IPS-15b (cell line): Measurements from ENCODE around the gene COL3A1.

Experiments used
- H3K27me3 ChIP-seq: one replicate; pipeline ENCODE4 v1.6.1; 2013; ENCODE audit warnings: low read length; ENCODE audit not compliant: control insufficient read depth, insufficient read depth
- H3K36me3 ChIP-seq: one replicate; pipeline ENCODE4 v1.6.1; 2013; ENCODE audit warnings: low read length; ENCODE audit not compliant: control insufficient read depth, insufficient read depth
- H3K4me1 ChIP-seq: one replicate; pipeline ENCODE4 v1.6.1; 2013; ENCODE audit warnings: mild to moderate bottlenecking, low read length; ENCODE audit not compliant: control insufficient read depth, insufficient read depth
- H3K4me3 ChIP-seq: one replicate; pipeline ENCODE4 v1.5.1; 2013; ENCODE audit warnings: low read depth, low read length
- H3K9ac ChIP-seq: one replicate; pipeline ENCODE4 v1.6.1; 2013; ENCODE audit warnings: low read depth, mild to moderate bottlenecking, low read length
- H3K9me3 ChIP-seq: one replicate; pipeline ENCODE4 v1.6.1; 2013; ENCODE audit warnings: mild to moderate bottlenecking, low read length; ENCODE audit not compliant: control insufficient read depth, insufficient read depth

The COL3A1 gene

DNA sequence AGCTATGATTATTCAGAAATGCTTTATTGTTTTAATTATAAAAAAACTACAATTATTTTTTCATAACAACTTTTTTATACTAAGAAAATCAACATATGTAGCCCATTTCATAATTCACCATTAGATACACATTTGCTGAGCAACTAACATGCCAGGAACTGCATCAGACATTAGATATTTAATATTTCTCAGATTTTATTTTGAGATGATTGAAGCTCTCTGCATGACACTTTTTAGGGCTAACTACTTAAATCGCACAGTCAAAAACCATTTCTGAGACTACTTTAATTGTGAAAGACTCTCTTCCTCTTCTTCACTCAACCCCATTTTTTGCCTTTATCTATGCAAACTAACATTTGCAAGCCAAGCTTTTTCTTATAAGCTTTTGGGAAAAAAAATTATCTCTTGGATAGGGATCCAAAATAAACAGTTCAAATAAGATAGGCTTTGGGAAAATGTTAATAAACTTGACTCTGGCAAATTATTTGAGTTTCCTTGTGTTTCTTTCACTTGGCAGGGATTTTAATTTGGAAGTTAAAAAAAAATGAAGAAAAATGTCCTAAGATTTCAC is 9.1 kb upstream of the COL3A1 start:
- H3K4me1 ChIP-seq = no peaks in the 10 kb centered on the region
- no peaks in the 10 kb centered on the region for H3K27me3 ChIP-seq
- no peak overlapping the region for H3K9ac ChIP-seq

GRCh38 chr2:188965563-188965962 is 8.6 kb upstream of the COL3A1 start:
- no peaks in the 10 kb centered on the region for H3K27me3 ChIP-seq
- no peaks in the 10 kb centered on the region for H3K36me3 ChIP-seq
- no peak overlapping the region for H3K4me3 ChIP-seq
- H3K9me3 ChIP-seq = no peaks in the 10 kb centered on the region
- H3K4me1 ChIP-seq = no peaks in the 10 kb centered on the region
- H3K9ac ChIP-seq = no peak overlapping the region

More for the DNA sequence above, 9.1 kb upstream of the COL3A1 start:
- Histone ChIP-seq H3K9me3 (no peaks in the 10 kb centered on the region), H3K4me3 (no peak overlapping the region), H3K36me3 (no peaks in the 10 kb centered on the region)

- Histone ChIP-seq H3K4me1 (no peaks in the 10 kb centered on the region), H3K36me3 (no peaks in the 10 kb centered on the region), H3K27me3 (no peaks in the 10 kb centered on the region), H3K4me3 (no peak overlapping the region), H3K9ac (no peak overlapping the region), H3K9me3 (no peaks in the 10 kb centered on the region)
These were observed 8.0 kb upstream of the COL3A1 start for GRCh38 chr2:188966079-188966571.

DNA sequence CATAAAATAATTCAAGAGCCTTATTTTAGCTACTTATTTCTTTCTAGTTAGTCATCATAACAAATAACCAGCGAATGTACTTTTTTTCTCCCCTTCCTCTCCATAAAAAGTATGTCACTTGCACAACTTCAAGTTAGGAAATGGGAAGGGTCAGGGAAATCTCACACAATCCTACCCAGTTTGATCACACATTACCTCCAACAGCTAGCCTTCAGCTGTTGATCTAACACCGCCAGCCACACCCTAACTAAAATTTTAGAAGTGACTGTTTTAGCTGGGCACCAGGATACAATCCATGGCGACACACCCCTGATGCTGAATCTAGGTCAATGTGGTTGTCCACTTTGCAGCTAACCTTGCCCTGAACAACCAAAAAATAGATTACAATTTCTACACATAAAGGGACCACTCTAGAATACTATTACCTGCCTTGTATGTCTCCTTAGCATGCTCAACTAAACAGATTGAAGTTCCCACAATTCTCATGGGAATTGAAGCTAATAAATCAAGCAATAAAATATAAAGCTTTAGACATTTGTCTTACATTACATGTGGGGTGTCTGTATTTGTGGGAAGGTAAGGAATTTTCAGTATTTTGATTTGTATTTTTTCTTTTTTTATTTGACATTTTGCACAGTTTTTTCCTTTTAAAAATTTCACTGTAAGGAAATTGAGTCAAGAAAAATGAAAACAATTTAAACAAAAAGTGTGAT is 7.3 kb upstream of the COL3A1 start:
- H3K4me3 ChIP-seq = no peak overlapping the region
- no peaks in the 10 kb centered on the region for H3K9me3 ChIP-seq
- H3K4me1 ChIP-seq = no peaks in the 10 kb centered on the region
- H3K9ac ChIP-seq = no peak overlapping the region
- H3K27me3 ChIP-seq = no peaks in the 10 kb centered on the region
- H3K36me3 ChIP-seq = no peaks in the 10 kb centered on the region

DNA sequence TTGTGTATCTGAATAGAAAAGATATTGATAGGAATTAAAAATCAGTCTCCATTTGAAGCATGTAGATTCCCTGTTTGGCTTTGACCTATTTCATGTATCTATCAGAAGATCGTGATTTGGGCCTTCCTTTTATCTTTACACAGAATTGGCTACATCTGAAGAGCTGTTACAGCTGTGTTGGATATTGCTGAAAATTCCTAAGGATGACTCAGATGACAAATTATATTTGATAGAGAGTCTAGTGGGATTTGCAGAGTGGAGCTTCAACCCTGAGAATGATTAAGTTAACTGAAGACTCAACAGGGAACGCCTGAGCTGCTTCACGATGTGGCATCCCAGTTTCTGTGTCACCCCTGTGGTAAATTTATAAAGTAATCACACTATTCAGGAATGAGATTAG is 4.9 kb upstream of the COL3A1 start:
- no peaks in the 10 kb centered on the region for H3K9me3 ChIP-seq
- H3K4me3 ChIP-seq = no peak overlapping the region
- H3K9ac ChIP-seq = no peak overlapping the region

GRCh38 chr2:188969651-188970050 is 4.5 kb upstream of the COL3A1 start:
- H3K27me3 ChIP-seq = no peaks in the 10 kb centered on the region
- H3K36me3 ChIP-seq = no peaks in the 10 kb centered on the region
- H3K4me1 ChIP-seq = no peaks in the 10 kb centered on the region
- H3K9me3 ChIP-seq = no peaks in the 10 kb centered on the region
- no peak overlapping the region for H3K9ac ChIP-seq
- H3K4me3 ChIP-seq = no peak overlapping the region

More for the DNA sequence above, 4.9 kb upstream of the COL3A1 start:
- no peaks in the 10 kb centered on the region for H3K36me3 ChIP-seq
- H3K4me1 ChIP-seq = no peaks in the 10 kb centered on the region
- no peaks in the 10 kb centered on the region for H3K27me3 ChIP-seq

DNA sequence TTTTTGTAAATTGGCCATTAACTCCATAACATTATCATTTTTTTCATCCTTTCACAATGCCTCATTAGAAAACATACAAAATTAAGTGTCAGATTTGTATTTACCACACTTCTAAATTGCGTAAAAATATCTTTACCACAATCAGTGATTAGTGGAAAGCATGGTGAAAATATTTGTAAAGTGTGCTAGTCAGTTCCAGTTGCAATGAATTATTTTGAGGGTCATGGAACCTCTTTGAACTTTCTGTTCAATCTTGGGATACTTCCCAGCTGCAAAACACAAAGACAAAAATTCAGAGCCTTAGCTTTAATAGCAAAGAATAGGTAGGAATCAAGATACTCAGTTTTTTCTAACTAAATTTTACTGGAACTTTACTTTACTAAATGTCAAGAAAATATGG is 4.0 kb upstream of the COL3A1 start:
- Histone ChIP-seq H3K9me3 (no peaks in the 10 kb centered on the region), H3K4me3 (no peak overlapping the region), H3K27me3 (no peaks in the 10 kb centered on the region), H3K4me1 (no peaks in the 10 kb centered on the region), H3K9ac (no peak overlapping the region), H3K36me3 (no peaks in the 10 kb centered on the region)

DNA sequence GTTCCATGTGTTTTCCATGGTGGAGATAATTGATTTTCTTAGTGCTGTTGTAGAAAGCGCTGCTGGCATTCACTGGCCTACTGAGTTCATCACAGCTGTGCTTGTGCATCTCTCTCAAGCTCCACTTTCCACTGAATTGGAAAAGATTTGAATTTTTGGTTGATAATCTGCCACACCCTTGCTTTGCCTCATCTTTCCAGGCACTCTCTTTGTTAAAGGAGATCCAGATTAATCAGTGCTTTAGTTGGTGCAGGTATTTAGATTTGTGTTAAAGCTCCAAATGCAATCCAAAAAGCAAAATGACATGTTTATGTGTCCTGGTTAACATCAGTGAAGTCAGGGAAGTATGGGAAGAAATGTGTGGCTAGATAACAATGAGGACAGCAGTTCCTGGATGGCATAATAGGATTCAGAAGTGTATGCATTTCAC is 2.7 kb upstream of the COL3A1 start:
- no peak overlapping the region for H3K4me3 ChIP-seq
- H3K9me3 ChIP-seq = no peaks in the 10 kb centered on the region
- H3K27me3 ChIP-seq = no peaks in the 10 kb centered on the region
- H3K36me3 ChIP-seq = no peaks in the 10 kb centered on the region
- no peaks in the 10 kb centered on the region for H3K4me1 ChIP-seq
- H3K9ac ChIP-seq = no peak overlapping the region

DNA sequence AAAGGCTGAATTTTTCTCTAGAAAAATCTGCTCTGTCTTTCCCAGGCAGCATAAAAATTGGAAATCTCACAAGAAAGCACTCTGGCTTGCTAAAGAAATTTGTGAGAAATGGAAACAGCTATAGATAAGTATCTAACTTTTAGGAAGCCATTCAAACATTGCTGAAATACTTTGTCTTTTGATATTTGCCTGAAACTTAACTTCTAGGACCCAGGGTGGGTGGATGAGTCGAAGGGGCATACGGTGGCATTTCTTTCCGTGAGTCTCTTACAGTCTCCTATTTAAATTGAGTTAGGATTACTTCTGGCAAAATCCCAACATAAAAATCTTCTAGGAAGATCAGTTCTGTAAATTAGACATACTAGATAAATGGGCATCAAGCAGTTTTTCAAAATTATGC is 532 bp upstream of the COL3A1 start:
- Histone ChIP-seq H3K27me3 (no peaks in the 10 kb centered on the region), H3K4me1 (no peaks in the 10 kb centered on the region), H3K9ac (no peak overlapping the region), H3K9me3 (no peaks in the 10 kb centered on the region), H3K4me3 (no peak overlapping the region), H3K36me3 (no peaks in the 10 kb centered on the region)

- no peaks in the 10 kb centered on the region for H3K9me3 ChIP-seq
- H3K4me1 ChIP-seq = no peaks in the 10 kb centered on the region
- no peak overlapping the region for H3K4me3 ChIP-seq
- H3K9ac ChIP-seq = no peak overlapping the region
- H3K27me3 ChIP-seq = no peaks in the 10 kb centered on the region
- no peaks in the 10 kb centered on the region for H3K36me3 ChIP-seq
These were observed 1.4 kb downstream of the COL3A1 start for GRCh38 chr2:188975497-188976102.

DNA sequence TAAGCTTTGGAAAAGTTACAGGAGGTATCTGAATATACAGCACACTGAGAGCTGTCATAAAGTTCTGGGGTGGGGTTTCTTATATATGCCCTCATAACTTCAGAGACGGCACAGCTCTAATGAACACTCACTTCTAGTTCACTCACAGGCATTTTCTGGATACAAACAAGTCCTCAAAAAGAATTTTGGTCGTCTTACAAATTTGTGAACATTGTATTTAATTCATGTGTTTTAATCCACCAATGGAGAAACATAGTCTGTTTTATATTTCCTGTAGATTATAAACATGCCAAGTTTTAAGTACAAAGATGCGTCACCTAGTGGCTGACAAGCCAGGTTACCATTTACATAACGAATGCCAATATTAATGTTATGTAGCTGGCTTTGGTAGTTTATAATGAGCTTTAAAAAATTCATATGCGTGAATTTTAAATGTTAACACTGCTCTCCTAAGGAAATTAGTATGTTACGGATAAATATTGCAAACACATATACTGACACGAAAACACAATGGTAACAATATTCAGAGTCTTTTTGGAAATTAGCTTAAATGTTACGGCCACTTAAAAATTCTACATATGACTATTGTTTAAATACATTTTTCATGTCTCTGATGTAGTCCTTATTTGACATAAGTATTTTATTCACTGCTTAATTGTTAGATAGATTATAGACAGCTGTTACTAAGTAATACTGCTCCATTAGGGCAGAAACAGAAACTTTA is 2.5 kb downstream of the COL3A1 start:
- Histone ChIP-seq H3K9ac (no peak overlapping the region), H3K4me1 (no peaks in the 10 kb centered on the region), H3K27me3 (no peaks in the 10 kb centered on the region), H3K4me3 (no peak overlapping the region), H3K36me3 (no peaks in the 10 kb centered on the region), H3K9me3 (no peaks in the 10 kb centered on the region)
